HEK293T (cell line): ENCODE measurements around the gene TTC38.

Source experiments
- BHLHE40 ChIP-seq: fragments of 450-650 bp; IDR thresholded peaks from 2 replicates; pipeline ENCODE4 v1.6.1; 2016; ENCODE audit warnings: mild to moderate bottlenecking, moderate library complexity, borderline replicate concordance
- NFRKB ChIP-seq: fragments of 450-650 bp; IDR thresholded peaks from 2 replicates; pipeline ENCODE4 v1.6.1; 2016; ENCODE audit warnings: mild to moderate bottlenecking, moderate library complexity
- SP1 ChIP-seq: fragments of 450-650 bp; IDR thresholded peaks from 2 replicates; pipeline ENCODE4 v1.6.1; 2017

DNA sequence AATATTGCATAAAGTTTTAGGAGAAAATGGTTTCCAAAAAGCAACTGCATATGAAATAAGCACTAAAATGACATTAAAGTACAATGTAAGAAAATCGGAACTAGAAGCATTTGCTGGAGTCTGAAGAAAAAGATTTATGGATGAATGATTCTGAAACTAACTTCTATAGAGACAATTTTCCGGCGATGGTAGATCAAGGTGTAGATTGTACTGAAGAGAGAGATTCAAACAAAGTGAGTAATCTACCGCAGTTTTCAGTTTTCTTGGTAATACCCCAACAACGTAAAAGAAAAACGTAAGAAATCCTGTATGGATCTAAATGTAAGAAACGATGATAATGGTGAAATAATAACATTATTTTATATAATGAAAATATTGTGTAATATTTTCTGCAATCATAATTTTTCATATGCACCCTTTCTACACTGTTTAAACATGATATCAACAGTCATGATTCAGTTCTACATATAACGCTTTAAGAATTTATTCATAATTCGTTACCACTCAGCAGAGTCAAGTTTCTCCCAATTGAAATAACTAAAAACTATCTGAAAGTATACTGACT, 15.9 kb upstream of the TTC38 start:
- TF ChIP-seq NFRKB, result no peak
- no peak for TF ChIP-seq BHLHE40
- no peak for TF ChIP-seq SP1
